GM19372 (cell line): ENCODE data around the gene C17orf50.

ENCODE experiments used
- ATAC-seq: cut with Tn5 transposase; IDR thresholded peaks from one replicate; pipeline ENCODE4 v1.9.1; 2021; ENCODE audit warnings: mild to moderate bottlenecking, low read depth, moderate library complexity; ENCODE audit not compliant: unreplicated experiment

The C17orf50 gene

GRCh38 chr17:35780950-35781349, 20.3 kb downstream of the C17orf50 start:
- no peak for ATAC-seq

GRCh38 chr17:35784895-35785294, 24.2 kb downstream of the C17orf50 start:
- no peak for ATAC-seq

- ATAC-seq = no peak
Measured at GRCh38 chr17:35786941-35787432, 26.3 kb downstream of the C17orf50 start.

GRCh38 chr17:35788477-35789368, 28.0 kb downstream of the C17orf50 start:
- no peak for ATAC-seq

GRCh38 chr17:35790841-35791240, 30.2 kb downstream of the C17orf50 start:
- no peak for ATAC-seq

- ATAC-seq = no peak
Measured at GRCh38 chr17:35791681-35792350, 31.1 kb downstream of the C17orf50 start.

GRCh38 chr17:35793257-35793656, 32.6 kb downstream of the C17orf50 start:
- no peak for ATAC-seq

- ATAC-seq = no peak
Measured at GRCh38 chr17:35795007-35795870, 34.6 kb downstream of the C17orf50 start, which contains the start of gene MMP28. MMP28 (minus strand) TSS chr17:35795641; CDS start chr17:35795377, 264 bp downstream.

GRCh38 chr17:35795871-35796265, 35.2 kb downstream of the C17orf50 start:
- no peak for ATAC-seq

GRCh38 chr17:35796942-35797341, 36.3 kb downstream of the C17orf50 start:
- ATAC-seq = no peak

- ATAC-seq = no peak
Measured at GRCh38 chr17:35797370-35797769, 36.7 kb downstream of the C17orf50 start.

GRCh38 chr17:35797918-35798317, 37.2 kb downstream of the C17orf50 start:
- ATAC-seq = no peak

GRCh38 chr17:35799942-35800341, 39.3 kb downstream of the C17orf50 start:
- no peak for ATAC-seq

- no peak for ATAC-seq
Measured at GRCh38 chr17:35801583-35802224, 41.0 kb downstream of the C17orf50 start.

GRCh38 chr17:35804658-35805192, 44.0 kb downstream of the C17orf50 start:
- ATAC-seq = no peak

- no peak for ATAC-seq
Measured at GRCh38 chr17:35807371-35808144, 46.9 kb downstream of the C17orf50 start.

GRCh38 chr17:35808240-35808961, 47.7 kb downstream of the C17orf50 start:
- ATAC-seq = no peak
